Nephron (organoid): ENCODE data around the gene NOB1.
"Not testable (repeated sequence)": the region's sequence is repeated elsewhere in the genome, so short reads cannot be mapped to it uniquely, and the experiment has no call there.

Source experiments
- H3K27ac Mint-ChIP-seq, 3 experiments: 2 replicates each; pipeline ENCODE4 v1.8.0; 2020; ENCODE audit warnings: mixed read lengths in 3 of 3, mild to moderate bottlenecking in 2 of 3, moderate library complexity in 1 of 3
- H3K27me3 Mint-ChIP-seq: 2 replicates; pipeline ENCODE4 v1.8.0; 2021; ENCODE audit warnings: low read depth, mild to moderate bottlenecking, moderate library complexity, mixed read lengths
- H3K36me3 Mint-ChIP-seq: 2 replicates; pipeline ENCODE4 v1.8.0; 2020; ENCODE audit warnings: low read depth, mixed read lengths
- H3K4me1 Mint-ChIP-seq: 2 replicates; pipeline ENCODE4 v1.8.0; 2020; ENCODE audit warnings: mixed read lengths
- H3K4me3 Mint-ChIP-seq, 3 experiments: 2 replicates each; pipeline ENCODE4 v1.8.0; 2020; ENCODE audit warnings: mild to moderate bottlenecking in 3 of 3, mixed read lengths in 3 of 3, moderate library complexity in 2 of 3
- H3K9me3 Mint-ChIP-seq: 2 replicates; pipeline ENCODE4 v1.8.0; 2020; ENCODE audit warnings: mixed read lengths
- CTCF ChIP-seq, 3 experiments: fragments of 200-600 bp; sonication (generic); IDR thresholded peaks; one replicate each; pipeline ENCODE4 v1.5.0; 2021; ENCODE audit warnings: antibody characterized with exemption in 3 of 3; ENCODE audit not compliant: unreplicated experiment in 3 of 3

The NOB1 gene

DNA sequence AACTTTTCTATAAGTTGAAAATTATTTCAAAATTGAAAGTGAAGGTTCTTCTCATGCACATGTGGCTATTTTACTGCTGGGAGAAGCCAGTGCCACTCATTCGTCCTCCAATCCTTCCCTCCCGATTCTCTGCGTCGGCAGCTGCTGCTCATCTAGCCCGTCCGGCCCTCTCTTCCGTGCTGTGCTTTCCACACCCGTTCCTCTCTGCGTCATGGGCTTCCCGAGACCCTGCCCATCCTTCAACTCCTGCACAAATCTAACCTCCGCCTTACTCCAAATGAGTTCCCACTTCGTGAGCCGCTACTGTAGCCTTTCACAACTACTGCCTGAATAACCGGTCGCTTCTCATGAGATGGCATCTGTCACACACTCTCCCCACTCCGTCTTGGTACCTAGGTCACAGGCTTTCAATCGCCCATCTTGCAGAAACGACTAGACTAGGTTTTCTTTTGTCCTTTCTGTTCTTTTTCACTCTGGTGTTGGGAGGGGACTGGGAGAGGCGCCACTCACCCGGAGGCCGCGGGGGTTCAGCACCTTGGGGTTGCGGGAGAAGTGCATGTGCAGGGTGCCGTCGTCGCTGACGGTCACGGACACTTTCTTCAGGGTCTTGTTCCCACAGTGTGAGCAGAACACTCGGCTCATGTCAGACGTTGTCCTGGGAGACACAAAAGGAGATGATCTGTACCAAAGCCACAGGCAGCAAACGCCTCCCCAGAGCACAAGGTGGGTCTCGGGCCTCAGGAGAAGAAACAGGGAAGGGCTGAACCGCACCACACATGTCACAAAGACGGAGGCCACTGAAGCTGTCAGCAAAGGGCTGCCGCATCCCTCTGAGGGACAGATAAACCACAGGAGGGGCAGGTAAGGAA is 10.1 kb downstream of the NOB1 start:
- TF ChIP-seq CTCF (IDR thresholded peaks at IDR 0.05; ENCODE audit: unreplicated experiment in 3 of 3): no peak
- H3K27me3 Mint-ChIP-seq: no peaks in the 10 kb centered on the region
- H3K27ac Mint-ChIP-seq: peak overlapping the region in 2 of 3 experiments; percentile 11 to 32
- H3K4me3 Mint-ChIP-seq: no peak overlapping the region
- H3K9me3 Mint-ChIP-seq: no peaks in the 10 kb centered on the region
- H3K36me3 Mint-ChIP-seq: peaks cover 80% of the 10 kb centered on the region
- no peaks in the 10 kb centered on the region for H3K4me1 Mint-ChIP-seq

- H3K4me3 Mint-ChIP-seq: no peak overlapping the region
- H3K27ac Mint-ChIP-seq: peak overlapping the region; percentile 64 to 87 (median 86)
- H3K9me3 Mint-ChIP-seq: no peaks in the 10 kb centered on the region
- peaks cover 60% of the 10 kb centered on the region for H3K36me3 Mint-ChIP-seq
- H3K27me3 Mint-ChIP-seq: no peaks in the 10 kb centered on the region
- no peak for TF ChIP-seq CTCF (IDR thresholded peaks at IDR 0.05; ENCODE audit: unreplicated experiment in 3 of 3)
- H3K4me1 Mint-ChIP-seq: no peaks in the 10 kb centered on the region
Measured at GRCh38 chr16:69741951-69742904, 12.5 kb downstream of the NOB1 start.

DNA sequence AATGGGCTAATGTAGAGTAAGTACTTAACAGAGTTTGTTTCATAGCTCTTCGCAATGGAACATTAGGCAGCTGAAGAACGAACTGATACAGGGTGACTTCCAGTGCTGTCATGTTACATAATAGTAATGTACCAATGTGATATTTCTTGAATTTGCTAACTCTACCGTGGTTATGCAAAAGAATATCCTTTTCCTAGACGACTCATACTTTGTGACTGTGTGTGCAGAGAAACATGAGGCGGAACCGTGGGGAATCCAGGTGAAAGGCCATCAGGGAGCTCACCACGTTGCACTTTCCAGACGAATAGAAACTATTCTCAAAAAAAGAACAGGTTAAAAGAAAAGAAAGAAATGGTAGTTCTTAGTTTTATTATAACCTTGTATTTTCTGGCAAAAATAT is 13.2 kb downstream of the NOB1 start:
- no peaks in the 10 kb centered on the region for H3K9me3 Mint-ChIP-seq
- H3K27ac Mint-ChIP-seq: peak overlapping the region; percentile 64 to 87 (median 86)
- no peaks in the 10 kb centered on the region for H3K4me1 Mint-ChIP-seq
- no peak overlapping the region for H3K4me3 Mint-ChIP-seq
- TF ChIP-seq CTCF (IDR thresholded peaks at IDR 0.05; ENCODE audit: unreplicated experiment in 3 of 3): no peak
- no peaks in the 10 kb centered on the region for H3K27me3 Mint-ChIP-seq
- H3K36me3 Mint-ChIP-seq: peaks cover 58% of the 10 kb centered on the region

GRCh38 chr16:69732101-69732500 is 22.6 kb downstream of the NOB1 start:
- no peak for TF ChIP-seq CTCF (IDR thresholded peaks at IDR 0.05; ENCODE audit: unreplicated experiment in 3 of 3)
- Mint-ChIP-seq H3K4me1 (peaks cover 1% of the 10 kb centered on the region), H3K9me3 (no peaks in the 10 kb centered on the region), H3K36me3 (no peaks in the 10 kb centered on the region), H3K27ac (no peak overlapping the region), H3K4me3 (no peak overlapping the region), H3K27me3 (no peaks in the 10 kb centered on the region)

DNA sequence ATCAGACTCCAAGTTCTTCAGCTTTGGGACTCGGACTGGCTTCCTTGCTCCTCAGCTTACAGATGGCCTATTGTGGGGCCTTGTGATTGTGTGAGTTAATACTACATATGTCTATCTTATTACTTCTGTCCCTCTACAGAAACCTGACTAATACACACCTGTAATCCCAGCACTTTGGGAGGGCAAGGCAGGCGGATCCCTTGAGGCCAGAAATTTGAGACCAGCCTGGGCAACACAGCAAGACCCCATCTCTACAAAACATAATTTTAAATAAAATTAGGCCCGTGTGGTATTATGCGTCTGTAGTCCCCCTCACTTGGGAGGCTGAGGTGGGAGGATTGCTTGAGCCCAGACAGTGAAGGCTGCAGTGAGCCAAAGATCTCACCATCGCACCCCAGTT is 23.4 kb downstream of the NOB1 start:
- not testable (repeated sequence) for H3K36me3 Mint-ChIP-seq, H3K27ac Mint-ChIP-seq, H3K4me3 Mint-ChIP-seq, H3K27me3 Mint-ChIP-seq, H3K9me3 Mint-ChIP-seq, H3K4me1 Mint-ChIP-seq

DNA sequence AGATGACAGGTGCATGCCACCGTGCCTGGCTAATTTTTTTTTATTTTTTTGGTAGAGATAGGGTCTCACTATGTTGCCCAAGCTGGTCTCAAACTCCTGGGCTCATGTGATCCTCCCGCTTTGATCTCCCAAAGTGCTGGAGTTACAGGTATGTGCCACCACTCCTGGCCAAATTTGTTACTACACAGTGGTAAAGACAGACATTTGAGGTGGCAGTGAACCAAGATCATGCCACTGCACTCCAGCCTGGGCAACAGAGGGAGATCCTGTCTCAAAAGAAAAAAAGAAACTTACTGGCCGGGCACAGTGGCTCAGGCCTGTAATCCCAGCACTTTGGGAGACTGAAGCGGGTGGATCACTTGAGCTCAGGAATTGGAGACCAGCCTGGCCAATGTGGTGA is 25.7 kb downstream of the NOB1 start:
- H3K36me3 Mint-ChIP-seq, H3K27ac Mint-ChIP-seq, H3K4me3 Mint-ChIP-seq, H3K9me3 Mint-ChIP-seq, H3K27me3 Mint-ChIP-seq: not testable (repeated sequence)
- H3K4me1 Mint-ChIP-seq: peaks cover 24% of the 10 kb centered on the region
